GM21786 (cell line): ENCODE results near the gene KIF19.
A peak's percentile ranks its signal among the peaks of the same experiment; 100 is the strongest.
"Not testable (repeated sequence)": the region's sequence is repeated elsewhere in the genome, so short reads cannot be mapped to it uniquely, and the experiment has no call there.

Source experiments
- ATAC-seq: cut with Tn5 transposase; IDR thresholded peaks from one replicate; pipeline ENCODE4 v1.9.1; 2021; ENCODE audit not compliant: unreplicated experiment

Gene KIF19

GRCh38 chr17:74325743-74326379, at the start of gene KIF19:
TSS of gene KIF19 (plus strand) at chr17:74326226. CDS start at chr17:74326350, 124 bp downstream.
- ATAC-seq: no peak

GRCh38 chr17:74276541-74277009, 49.5 kb upstream of the KIF19 start:
- ATAC-seq: no peak

- ATAC-seq: no peak
Measured at GRCh38 chr17:74277935-74278334, 48.1 kb upstream of the KIF19 start.

GRCh38 chr17:74279617-74280016, 46.4 kb upstream of the KIF19 start:
- ATAC-seq: not testable (repeated sequence)

- ATAC-seq: peak; percentile 48
Measured at GRCh38 chr17:74280093-74280513, 45.9 kb upstream of the KIF19 start.

GRCh38 chr17:74281799-74282198, 44.2 kb upstream of the KIF19 start:
- ATAC-seq: no peak

- not testable (repeated sequence) for ATAC-seq
Measured at GRCh38 chr17:74282274-74282586, 43.8 kb upstream of the KIF19 start.

- ATAC-seq: no peak
Measured at GRCh38 chr17:74282587-74283370, 43.2 kb upstream of the KIF19 start.

GRCh38 chr17:74283371-74283673, 42.7 kb upstream of the KIF19 start:
- no peak for ATAC-seq

- ATAC-seq: no peak
Measured at GRCh38 chr17:74287031-74287602, 38.9 kb upstream of the KIF19 start.

- ATAC-seq: peak; percentile 70
Measured at GRCh38 chr17:74288785-74289184, 37.2 kb upstream of the KIF19 start.

- no peak for ATAC-seq
Measured at GRCh38 chr17:74289688-74290087, 36.3 kb upstream of the KIF19 start.

- no peak for ATAC-seq
Measured at GRCh38 chr17:74290340-74290739, 35.7 kb upstream of the KIF19 start.

- ATAC-seq: no peak
Measured at GRCh38 chr17:74292495-74292894, 33.5 kb upstream of the KIF19 start.

- ATAC-seq: no peak
Measured at GRCh38 chr17:74295625-74296547, 30.1 kb upstream of the KIF19 start.

GRCh38 chr17:74296548-74296936, 29.5 kb upstream of the KIF19 start:
- no peak for ATAC-seq

- ATAC-seq: no peak
Measured at GRCh38 chr17:74297941-74298340, 28.1 kb upstream of the KIF19 start.

GRCh38 chr17:74298778-74299177, 27.2 kb upstream of the KIF19 start:
- ATAC-seq: no peak

- ATAC-seq: no peak
Measured at GRCh38 chr17:74299226-74300009, 26.6 kb upstream of the KIF19 start.

- ATAC-seq: no peak
Measured at GRCh38 chr17:74303305-74303704, 22.7 kb upstream of the KIF19 start.

- no peak for ATAC-seq
Measured at GRCh38 chr17:74304184-74304583, 21.8 kb upstream of the KIF19 start.
